Stimulated activated CD4-positive, alpha-beta T cell treated with anti-CD3 and anti-CD28 coated beads, Interleukin-4, amount 100 ng/mL, for 4 hours (primary cell): ENCODE measurements around the gene SPTBN1.
"Not testable (repeated sequence)": the region's sequence is repeated elsewhere in the genome, so short reads cannot be mapped to it uniquely, and the experiment has no call there.

Experiments used
- DNase-seq, 2 experiments: peaks; one replicate each; pipeline ENCODE4 v3.0.0-alpha.2; 2020

Gene SPTBN1

DNA sequence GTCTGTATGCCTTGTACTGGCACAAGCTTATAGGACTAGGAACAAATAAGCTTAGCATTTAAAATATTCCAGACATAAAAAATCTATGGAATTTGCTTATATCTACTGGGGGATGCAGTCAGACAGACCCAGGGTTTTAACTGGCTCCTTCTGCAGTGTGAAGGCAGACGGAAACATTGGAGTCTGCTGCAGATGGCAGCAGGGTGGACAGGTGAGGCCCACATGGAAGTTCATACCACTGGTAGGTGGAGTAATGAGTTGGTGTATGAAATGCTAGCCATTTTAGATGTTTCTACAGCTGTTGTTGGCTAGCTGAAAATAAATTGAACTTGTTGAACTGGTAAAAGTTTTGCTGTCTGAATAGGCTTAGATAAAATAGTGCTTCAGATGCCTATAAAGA, 17.7 kb downstream of the SPTBN1 start:
- no peak for DNase-seq

DNA sequence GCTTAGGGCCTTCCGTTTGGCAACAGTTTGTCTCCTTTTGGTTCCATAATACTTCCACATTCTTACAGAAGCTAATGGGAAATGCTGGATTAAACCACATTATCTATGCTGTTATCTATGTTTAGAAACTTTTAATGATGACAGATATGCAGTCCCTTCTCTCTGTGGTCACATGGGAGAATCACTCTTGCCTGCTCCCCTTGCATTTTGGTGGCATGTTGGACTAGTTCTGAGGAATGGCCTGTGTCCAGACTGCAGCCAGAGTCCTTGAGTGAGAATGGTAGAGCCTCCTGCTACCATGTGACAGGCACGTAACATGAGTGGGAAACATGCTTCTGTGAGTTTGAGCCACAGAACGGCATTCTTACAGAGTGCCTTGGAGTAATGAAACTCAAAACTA, 19.2 kb downstream of the SPTBN1 start:
- no peak for DNase-seq

DNA sequence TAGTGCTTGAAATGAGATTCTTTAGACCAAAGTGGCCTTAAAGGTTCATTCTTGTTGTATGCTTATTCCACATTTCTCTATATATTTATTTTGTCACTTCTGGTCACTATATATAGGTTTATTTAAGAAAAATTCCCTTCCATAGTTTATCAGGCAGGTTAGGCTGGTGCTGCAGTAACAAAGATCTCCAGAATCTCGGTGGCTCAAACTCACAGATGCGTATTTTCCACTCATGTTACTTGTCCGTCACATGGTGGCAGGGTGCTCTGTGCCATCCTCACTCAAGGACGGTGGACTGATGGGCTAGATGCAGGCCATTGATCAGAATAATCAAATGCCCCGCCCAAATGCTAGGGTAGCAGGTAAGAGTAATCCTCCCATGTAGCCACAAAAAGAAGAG, 19.8 kb downstream of the SPTBN1 start:
- no peak for DNase-seq

DNA sequence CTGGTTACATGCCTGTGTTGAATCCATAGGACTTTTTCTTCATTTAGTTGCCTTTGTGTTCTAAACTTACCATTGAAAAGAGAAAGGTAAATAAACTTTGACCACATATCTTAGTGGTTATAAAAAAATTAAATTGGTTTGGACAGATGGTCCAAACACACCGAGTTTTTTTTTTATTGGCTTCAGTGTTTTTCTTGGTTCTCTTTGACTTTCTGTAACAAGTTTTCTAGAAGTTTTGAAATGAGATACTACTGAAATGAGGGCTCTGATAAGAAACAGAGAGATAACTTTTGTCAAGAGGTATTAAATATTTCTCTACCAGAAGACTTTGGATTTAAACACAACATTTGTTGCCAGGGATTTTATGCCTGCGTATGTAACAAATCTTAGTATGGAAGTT, 20.7 kb downstream of the SPTBN1 start:
- no peak for DNase-seq

DNA sequence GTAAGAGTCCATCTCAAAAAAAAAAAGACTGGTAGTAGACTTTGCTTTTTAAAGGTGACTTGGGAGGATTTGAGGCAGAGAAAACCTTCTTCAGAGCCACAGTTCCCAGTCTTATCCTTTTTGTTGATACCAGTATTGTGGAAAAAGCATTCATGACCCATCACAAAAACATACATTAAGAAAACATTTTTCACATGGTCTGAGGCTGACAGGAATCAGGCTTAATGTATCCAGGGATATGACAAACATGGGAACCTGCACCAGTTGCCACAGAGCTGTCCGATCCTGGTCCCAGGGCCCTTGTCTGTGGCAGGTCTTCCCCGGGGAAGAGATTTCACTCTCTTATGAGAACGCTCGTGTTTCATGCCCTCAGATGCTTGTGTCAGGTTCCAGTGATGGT, 21.8 kb downstream of the SPTBN1 start:
- DNase-seq, result no peak

DNA sequence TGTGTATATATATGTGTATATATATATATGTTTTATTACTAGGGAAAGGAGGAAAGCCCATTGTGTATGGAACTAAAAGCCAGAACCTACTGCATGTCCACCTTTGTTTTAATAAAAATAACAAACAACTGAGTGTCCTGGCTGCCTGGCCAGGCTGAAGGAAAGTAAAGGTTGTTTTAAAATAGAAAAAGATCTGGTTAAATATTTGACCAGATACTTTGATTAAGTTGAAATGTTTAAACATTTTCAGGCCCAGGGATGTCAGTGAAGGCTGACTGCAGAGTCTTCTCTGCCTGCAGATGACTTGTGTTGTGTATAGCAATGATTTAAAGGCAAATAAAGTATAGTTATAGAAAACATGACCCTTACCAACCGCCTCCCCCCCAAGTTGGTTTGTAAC, 22.8 kb downstream of the SPTBN1 start:
- DNase-seq, result no peak

DNA sequence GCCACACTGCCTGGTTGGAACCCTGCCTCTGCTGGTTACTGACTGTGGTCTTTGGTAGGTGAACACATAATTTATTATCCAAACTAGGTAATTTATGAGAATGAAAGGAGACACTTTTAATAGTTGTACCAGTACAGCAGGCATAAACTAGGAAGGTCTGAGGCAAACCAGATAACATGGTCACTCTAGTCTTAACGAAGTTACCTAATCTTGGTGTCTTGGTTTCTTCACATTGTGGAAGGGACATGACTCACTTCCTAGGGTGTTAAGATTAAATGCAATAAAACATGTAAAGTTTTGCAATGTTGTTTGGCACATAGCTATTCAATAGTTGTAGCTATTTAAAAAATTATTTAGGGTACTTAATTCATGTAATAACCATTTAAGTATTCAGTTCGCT, 23.3 kb downstream of the SPTBN1 start:
- DNase-seq, result no peak

DNA sequence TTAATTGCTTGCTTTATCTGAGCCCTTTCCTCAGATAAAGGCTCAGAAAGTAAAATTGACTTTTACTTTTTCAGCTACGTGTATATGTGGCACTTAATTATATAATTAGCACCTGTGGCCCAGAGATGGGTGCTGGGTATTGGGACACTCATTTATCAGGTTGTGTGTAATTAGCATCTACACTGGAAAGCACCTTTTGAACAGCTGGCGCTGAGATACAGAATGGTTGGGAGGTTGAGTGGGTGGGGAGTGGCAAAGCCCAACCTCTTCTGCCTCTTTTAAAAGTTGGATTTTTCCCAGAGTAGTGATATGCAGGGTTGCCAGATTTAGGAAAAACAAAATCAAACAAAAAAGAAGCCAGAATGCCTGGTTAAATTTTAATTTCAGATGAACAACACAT, 23.9 kb downstream of the SPTBN1 start:
- DNase-seq, result no peak

DNA sequence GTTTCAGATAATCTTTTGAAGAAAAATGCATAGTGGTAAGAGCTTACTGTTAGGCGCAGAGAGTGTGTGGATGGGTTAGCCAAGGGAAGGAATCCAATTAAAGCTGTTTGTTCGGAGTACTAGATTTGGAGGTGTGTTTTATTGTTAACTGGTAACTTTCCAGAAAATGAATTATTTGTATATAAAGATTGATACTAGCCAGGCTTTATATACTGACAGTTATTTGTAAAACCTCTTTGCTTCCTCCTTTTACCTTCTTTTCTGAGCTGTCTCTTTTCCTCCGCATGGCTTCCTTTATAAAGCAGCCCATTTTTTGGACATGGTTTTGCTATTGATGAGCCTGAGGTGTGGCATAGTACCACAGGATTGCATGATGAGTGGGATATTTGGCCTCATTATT, 25.6 kb downstream of the SPTBN1 start:
- DNase-seq, result no peak

DNA sequence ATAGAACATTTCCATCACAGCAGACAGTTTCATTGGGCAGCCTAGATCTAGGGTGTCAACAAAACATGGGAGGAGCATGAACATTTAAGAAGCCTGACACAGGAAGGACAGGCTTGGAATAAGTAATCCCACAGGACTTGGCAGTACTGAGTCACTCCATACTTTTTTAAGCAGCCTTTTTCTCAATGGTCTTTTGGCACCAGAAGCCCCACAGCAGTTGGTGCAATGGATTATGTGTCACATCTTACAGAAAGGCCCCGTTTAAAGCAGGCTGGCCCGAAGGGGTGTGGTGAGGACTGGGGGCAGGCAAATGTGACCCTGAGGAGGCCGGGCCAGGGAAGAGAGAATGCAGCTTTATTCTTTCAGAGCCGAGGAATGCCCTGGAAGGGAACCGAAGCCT, 26.6 kb downstream of the SPTBN1 start:
- no peak for DNase-seq

DNA sequence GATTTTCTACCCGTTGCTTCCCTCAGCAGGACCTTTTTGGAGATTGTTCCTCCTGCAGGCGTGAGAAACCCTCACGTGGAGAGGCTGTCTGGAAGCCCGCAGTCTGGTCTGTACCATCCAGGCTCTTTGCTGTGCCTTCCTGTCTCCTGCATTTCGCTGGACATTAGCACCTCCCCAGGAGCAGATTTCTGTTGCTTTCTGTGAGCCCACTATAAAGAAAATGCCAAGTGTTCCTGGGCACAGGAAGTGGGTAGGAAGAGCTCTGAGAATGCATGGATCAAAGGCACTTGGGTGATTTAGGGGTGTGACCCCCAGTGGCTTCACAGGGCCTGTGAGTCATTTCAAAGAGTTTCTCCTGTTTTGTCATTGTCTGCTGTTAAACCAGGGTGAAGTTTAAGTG, 27.3 kb downstream of the SPTBN1 start:
- no peak for DNase-seq

DNA sequence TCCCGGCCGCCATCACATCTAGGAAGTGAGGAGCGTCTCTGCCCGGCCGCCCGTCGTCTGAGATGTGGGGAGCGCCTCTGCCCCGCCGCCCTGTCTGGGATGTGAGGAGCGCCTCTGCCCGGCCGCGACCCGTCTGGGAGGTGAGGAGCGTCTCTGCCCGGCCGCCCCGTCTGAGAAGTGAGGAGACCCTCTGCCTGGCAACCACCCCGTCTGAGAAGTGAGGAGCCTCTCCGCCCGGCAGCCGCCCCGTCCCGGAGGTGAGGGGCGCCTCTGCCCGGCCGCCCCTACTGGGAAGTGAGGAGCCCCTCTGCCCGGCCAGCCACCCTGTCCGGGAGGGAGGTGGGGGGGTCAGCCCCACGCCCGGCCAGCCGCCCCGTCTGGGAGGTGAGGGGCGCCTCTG, 29.6 kb downstream of the SPTBN1 start:
- not testable (repeated sequence) for DNase-seq

DNA sequence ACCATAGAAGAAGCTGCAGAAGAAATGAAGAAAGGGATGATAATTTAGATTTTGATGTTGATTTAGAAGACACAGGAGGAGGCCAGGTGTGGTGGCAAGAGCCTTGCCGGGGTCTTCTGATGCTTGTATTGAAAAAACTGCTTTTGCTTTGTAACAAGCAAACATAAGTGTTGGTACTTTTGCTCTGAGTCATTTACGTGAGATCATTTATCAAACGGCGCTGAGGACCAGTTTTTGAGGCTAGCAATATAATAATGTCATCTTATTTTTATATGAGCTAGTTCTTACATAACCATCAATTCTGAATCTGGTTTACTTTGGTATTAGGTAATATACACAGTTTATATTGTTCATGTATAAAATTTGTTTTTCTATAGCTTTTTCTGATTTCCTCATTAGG, 30.6 kb downstream of the SPTBN1 start:
- no peak for DNase-seq

DNA sequence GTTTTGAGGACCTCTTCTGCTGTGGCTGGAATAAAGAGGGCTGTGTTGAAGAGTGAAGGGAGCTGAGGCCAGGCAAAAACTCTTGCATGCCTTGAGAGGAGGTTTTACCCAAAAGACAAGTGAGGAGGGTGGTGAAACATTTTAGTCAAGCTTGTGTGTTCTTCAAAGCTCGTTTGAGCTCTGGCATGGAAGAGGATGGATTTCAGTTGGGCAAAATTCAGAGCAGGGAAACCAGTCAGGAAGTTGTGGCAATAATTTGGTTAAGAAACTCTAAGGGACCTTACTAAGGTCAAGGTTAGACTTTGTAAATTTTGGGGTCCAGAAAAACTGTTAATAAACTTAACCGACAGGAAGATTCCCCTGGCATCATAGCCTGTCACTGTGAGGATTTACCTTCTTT, 34.7 kb downstream of the SPTBN1 start:
- DNase-seq, result no peak

DNA sequence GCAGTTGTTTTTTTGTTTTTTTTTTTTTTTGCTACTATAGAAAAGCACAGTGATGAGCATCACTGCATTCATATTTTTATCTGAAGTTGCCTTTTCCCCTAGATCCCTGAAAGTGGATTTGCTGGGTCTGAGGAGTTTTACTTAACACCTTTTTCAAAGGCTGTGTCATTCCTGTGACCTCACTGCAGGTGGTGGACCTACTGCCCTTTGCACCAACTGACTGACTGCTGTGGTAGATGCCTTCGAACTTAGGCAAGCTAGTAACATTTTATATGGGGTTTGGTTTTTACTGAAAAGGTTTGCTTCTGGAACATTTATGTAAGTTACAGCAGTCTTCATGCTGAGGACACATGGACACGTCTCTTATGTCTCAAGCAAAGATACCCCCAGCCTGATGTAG, 36.2 kb downstream of the SPTBN1 start:
- DNase-seq, result no peak

DNA sequence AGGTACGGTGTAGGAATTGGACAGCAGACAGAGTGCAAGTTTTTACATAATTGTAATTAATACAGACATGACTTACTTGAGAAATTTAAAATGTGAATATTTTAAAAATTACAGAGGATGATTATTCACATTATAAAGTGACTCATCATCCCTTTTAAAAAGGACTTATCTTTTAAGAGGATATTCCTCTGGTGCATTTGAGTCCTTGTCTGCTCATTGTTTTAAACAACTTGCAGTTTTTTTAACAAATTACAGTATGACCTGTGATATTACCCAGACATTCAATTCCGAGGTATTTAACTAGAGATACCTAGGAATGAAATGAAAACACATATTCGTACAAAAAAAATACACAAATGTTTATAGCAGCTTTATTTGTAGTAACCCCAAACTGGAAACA, 38.0 kb downstream of the SPTBN1 start:
- DNase-seq, result no peak

DNA sequence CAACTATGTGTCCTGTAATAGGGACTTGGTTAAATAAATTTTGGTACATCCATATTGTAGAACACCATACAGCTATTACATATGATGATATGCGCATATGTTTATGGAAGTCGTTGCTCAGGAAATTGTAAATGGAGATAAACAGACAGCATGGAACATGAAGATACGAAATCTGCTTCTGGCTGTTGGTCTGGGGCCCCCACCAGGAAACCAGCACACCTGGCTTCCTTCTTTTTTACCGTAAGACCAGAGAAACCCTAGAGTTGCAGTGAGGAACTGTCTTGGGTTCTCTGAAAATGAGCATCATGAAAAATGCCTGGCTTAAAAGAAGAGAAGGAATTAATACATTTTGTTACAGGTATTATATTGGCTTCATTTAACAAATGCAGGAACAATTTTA, 40.8 kb downstream of the SPTBN1 start:
- DNase-seq, result no peak

DNA sequence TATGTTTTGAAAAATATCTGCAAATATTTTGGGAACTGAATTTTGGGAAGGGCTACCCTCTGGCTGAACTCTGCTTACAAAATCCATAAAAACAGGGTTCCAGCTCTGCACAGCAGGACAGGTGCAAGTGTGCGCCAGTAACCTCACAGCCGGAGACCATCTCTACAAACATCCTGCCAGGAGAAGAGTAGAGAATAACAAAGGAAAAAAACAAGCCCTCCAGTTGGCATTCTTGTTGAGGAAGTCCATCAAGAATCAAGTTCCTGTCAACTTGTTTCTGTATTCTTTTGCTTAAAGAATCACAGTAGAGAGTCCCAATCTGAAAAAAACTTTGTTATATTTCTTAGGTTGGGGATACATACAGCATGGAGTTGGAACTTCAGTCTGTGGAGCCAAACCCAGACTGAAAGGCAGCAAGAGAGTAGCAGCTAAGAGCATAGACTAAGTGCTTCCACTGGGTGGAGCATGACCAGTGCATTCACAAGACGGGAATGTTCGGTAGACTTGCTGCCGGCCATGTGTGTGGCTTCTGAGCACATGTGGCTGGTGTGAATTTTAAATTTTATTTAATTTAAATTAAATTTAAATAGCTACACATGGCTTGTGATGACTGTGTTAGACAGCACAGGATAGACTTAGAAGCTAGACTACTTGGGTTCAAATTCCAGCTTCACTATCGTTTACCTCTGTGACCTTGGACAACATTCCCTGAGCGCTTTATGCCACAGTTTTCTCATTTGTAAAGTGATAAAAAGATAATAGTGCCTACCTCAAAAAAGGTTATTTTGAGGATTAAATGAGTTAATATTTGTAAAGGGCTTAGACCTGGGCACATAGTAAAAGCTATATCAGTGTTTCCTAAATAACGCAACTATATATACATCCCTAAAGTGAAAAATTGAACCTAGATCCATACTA, 41.9 kb downstream of the SPTBN1 start:
- DNase-seq, result no peak

DNA sequence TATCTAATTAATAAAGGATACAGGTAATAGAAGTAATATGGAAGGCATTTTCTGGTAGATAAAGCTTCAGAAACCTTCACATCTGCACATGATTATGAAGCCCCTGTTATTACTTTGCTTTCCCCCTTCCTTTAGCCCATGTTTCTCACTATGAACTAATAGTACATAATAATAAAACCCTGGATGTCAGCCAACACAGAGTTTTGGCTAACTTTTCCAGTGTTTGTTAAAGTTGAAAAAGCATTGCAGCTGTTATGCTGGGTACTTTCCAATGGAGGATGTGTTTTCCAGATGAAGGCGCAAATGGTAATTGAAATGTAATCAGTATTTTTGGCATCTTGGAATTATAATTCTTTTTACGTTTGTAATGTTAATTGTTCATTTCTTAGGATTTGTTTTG, 43.5 kb downstream of the SPTBN1 start:
- no peak for DNase-seq

DNA sequence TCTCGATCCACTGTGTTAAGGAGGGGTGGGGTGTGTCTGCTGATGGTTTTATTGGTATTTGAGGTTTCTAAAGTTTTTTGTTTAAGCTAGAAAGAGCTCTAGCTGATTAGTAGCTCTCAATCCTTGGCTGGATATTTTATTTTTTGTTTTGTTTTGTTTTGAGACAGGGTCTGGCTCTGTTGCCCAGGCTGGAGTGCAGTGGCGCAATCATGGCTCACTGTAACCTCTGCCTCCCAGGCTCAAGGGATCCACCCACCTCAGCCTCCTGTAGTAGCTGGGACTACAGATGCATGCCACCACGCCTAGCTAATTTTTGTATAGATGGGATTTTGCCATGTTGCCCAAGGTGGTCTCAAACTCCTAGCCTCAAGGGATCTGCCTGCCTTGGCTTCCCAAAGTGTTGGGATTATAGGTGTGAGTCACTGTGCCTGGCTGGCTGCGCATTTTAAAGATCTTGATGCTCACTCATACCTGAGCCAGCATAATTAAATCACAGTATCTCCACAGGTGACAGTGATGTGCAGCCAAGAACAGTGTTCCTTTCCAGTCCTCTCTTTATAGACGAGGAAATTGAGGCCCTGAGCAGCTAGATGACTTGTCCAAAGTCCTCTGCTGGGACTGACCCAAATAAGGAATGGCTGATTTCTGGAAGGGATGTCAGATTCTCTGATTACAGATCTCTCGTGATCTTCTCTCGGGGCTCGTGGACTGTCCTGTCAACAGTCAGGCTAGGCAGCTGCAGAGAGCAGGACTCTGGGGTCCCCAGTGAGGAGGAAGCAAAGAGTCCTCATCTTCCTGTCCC, 44.5 kb downstream of the SPTBN1 start:
- DNase-seq, result no peak

DNA sequence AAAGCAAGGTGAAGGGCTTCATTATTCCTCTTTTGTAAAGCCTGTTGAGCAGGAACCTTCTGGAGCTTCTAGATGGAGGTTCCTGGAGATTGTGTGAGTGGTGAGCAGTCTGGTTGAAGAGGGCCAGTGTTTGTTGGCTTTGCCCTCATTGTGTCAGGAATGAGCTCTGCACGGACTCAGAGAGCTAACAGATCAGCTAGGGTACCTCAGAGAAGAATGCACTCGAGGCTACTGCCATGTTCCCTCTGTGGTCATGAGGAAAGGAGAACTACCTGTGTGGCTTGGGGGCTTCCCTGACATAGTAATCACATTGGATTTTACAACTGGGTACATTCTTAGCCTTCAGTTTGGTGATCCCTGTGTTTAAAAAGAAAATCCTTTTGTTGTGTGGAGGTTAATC, 46.6 kb downstream of the SPTBN1 start:
- no peak for DNase-seq

DNA sequence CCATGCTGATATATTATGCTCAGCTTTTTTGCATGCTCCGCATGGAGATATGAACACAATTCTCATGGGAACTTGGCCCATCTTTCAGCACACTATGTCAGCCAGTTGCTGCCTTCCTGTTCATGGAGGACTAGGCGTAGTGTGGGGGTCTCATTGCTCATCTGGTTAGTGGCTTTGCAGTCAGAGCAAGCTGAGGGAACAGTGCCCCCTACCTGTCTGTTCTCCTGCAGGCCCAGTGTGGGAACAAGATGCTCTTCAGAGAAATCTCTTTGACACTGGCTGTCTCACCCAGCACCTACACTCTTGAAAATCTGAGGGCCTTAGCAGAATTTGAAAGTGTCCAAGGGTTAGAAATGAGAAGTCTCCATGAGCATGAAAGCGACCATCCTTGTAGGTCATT, 47.1 kb downstream of the SPTBN1 start:
- DNase-seq, result peak in 1 of 2 experiments; percentile 7

DNA sequence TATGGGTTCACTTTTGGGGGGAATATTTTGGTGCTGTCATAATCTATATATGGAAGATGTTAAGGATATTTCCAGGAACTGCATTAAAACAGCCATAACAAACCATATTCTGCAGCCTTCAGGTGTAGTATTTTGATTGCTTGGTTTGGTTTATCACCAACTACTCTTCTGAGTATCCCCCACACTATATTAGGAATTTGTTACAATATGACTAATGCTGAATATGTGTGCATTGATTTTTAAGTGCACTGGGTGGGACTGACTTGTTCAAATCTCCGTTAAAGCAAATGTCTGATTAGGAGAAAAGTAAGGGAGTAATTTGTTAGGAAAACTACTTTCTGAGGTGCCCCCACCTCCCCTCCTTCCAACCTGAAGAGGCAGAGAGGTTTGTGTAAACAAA, 47.7 kb downstream of the SPTBN1 start:
- no peak for DNase-seq

DNA sequence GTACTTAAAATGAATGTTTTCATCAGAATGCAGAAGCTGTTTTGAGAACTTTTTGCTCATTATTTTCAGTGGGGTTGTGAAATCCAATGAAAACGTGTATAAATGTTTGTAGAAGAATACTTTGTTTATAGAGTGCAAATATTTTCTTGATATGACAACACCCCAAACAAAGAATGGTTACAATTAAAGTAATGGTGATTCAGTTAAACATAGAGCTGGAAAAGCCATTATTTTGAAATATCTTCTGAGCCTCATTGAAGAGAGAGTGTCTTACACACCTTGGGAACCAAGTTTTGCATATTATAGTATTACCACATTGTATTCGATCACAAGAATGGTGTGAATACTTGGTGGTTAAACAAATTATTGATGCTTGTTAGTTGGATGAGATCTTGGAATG, 48.7 kb downstream of the SPTBN1 start:
- no peak for DNase-seq
